H1 (cell line): ENCODE results near the gene HHAT. TPM values are rescaled to one million over a fixed set of nuclear protein-coding genes. Genes with fewer than 3 reads are reported as not detected.

ENCODE experiments used
- CTCF ChIA-PET: fragments of 300-600 bp; sonication (Branson Sonifier 250); formaldehyde crosslinking; loops from one replicate; lab custom pipeline; 2021; ENCODE audit not compliant: partially characterized antibody; lab: Charles Lee
- POLR2A ChIA-PET: fragments of 300-600 bp; sonication (Branson Sonifier 250); formaldehyde crosslinking; loops from one replicate; lab custom pipeline; 2021; ENCODE audit warnings: inconsistent platforms; ENCODE audit not compliant: partially characterized antibody; lab: Charles Lee
- DNase-seq, 2 experiments: peaks; one replicate each; pipeline versions ENCODE4 v3.0.0 to v3.0.0-alpha.2; 2010 to 2022; ENCODE audit warnings: low spot score in 2 of 2, low read depth in 1 of 2, mixed read lengths in 1 of 2
- FAIRE-seq: peaks from 2 replicates; lab custom pipeline; 2011; peaks lifted over from hg19 to GRCh38; lab: Jason Lieb, UNC
- H2AFZ ChIP-seq: 2 replicates; pipeline ENCODE4 v1.8.1; 2012; ENCODE audit warnings: low read length, inconsistent platforms
- H2AK5ac ChIP-seq: 2 replicates; pipeline ENCODE4 v1.6.1; 2013; ENCODE audit warnings: low read depth, low read length
- H2BK120ac ChIP-seq: replicated peaks from 2 replicates; pipeline ENCODE3; 2013; ENCODE audit warnings: low read depth, low read length, inconsistent platforms
- H2BK12ac ChIP-seq: 2 replicates; pipeline ENCODE4 v1.6.1; 2013; ENCODE audit warnings: low read depth, low read length
- H2BK15ac ChIP-seq: 2 replicates; pipeline ENCODE4 v1.6.1; 2013; ENCODE audit warnings: low read length
- H2BK20ac ChIP-seq: 2 replicates; pipeline ENCODE4 v1.6.1; 2013; ENCODE audit warnings: low read length
- H2BK5ac ChIP-seq: 2 replicates; pipeline ENCODE4 v1.6.1; 2013; ENCODE audit warnings: low read depth, low read length
- H3K14ac ChIP-seq: 2 replicates; pipeline ENCODE4 v1.6.1; 2013; ENCODE audit warnings: inconsistent platforms; ENCODE audit not compliant: insufficient read length
- H3K18ac ChIP-seq: 2 replicates; pipeline ENCODE4 v1.6.1; 2013; ENCODE audit warnings: low read length; ENCODE audit errors: extremely low read depth
- H3K23ac ChIP-seq: 2 replicates; pipeline ENCODE4 v1.6.1; 2013; ENCODE audit warnings: inconsistent platforms; ENCODE audit not compliant: insufficient read length
- H3K23me2 ChIP-seq: 2 replicates; pipeline ENCODE4 v1.6.1; 2013; ENCODE audit warnings: low read depth, low read length
- H3K27ac ChIP-seq: 2 replicates; pipeline ENCODE4 v1.6.1; 2011; ENCODE audit warnings: low read depth, low read length, inconsistent platforms
- H3K27me3 ChIP-seq, 4 experiments: replicated peaks in 1 of 4; 1 replicate in 1 of 4; 2 replicates in 3 of 4; pipeline versions ENCODE4 v1.6.1 to v1.8.1; 2011 to 2013; ENCODE audit warnings: low read length in 3 of 4, mild to moderate bottlenecking in 3 of 4, inconsistent platforms in 2 of 4, mixed read lengths in 2 of 4, moderate library complexity in 1 of 4; ENCODE audit not compliant: control insufficient read depth in 3 of 4, insufficient read depth in 3 of 4; ENCODE audit errors: extremely low read depth in 1 of 4
- H3K36me3 ChIP-seq, 4 experiments: 2 replicates each; pipeline versions ENCODE4 v1.6.1 to v1.8.1; 2011 to 2013; ENCODE audit warnings: mild to moderate bottlenecking in 4 of 4, low read length in 3 of 4, moderate library complexity in 2 of 4, control low read depth in 1 of 4, inconsistent platforms in 1 of 4; ENCODE audit not compliant: insufficient read depth in 4 of 4, control insufficient read depth in 2 of 4
- H3K4ac ChIP-seq: replicated peaks from 2 replicates; pipeline ENCODE3; 2013; ENCODE audit warnings: low read length, low read depth, mixed read lengths, inconsistent platforms; ENCODE audit not compliant: insufficient read length
- H3K4me1 ChIP-seq, 4 experiments: replicated peaks in 1 of 4; 1 replicate in 1 of 4; 2 replicates in 3 of 4; pipeline versions ENCODE4 v1.6.1 to v1.8.1; 2011 to 2013; ENCODE audit warnings: low read length in 3 of 4, inconsistent platforms in 2 of 4, mixed read lengths in 1 of 4; ENCODE audit not compliant: insufficient read depth in 4 of 4, control insufficient read depth in 3 of 4
- H3K4me2 ChIP-seq, 2 experiments: 2 replicates each; pipeline versions ENCODE4 v1.6.1 to v1.8.1; 2011 to 2013; ENCODE audit warnings: low read depth in 2 of 2, low read length in 2 of 2, control low read depth in 1 of 2, inconsistent platforms in 1 of 2, mild to moderate bottlenecking in 1 of 2; ENCODE audit not compliant: insufficient read depth in 1 of 2
- H3K4me3 ChIP-seq, 4 experiments: fragments of 200-600, 300-600 bp in 1 of 4; sonication (generic), shearing (Covaris generic), sonication (Bioruptor Twin) in 1 of 4; 2 replicates each; pipeline versions ENCODE4 v1.5.1 to v1.8.1; 2011 to 2016; ENCODE audit warnings: low read length in 4 of 4, low read depth in 3 of 4, control low read depth in 2 of 4, inconsistent platforms in 2 of 4, mild to moderate bottlenecking in 2 of 4, mixed read lengths in 1 of 4, moderate library complexity in 1 of 4; ENCODE audit not compliant: insufficient read depth in 2 of 4; ENCODE audit errors: extremely low read depth in 1 of 4
- H3K56ac ChIP-seq: replicated peaks from 2 replicates; pipeline ENCODE3; 2013; ENCODE audit warnings: low read depth, mild to moderate bottlenecking, mixed read lengths, low read length, inconsistent platforms; ENCODE audit not compliant: insufficient read length
- H3K79me1 ChIP-seq: 2 replicates; pipeline ENCODE4 v1.6.1; 2013; ENCODE audit warnings: low read depth, low read length, control low read depth
- H3K79me2 ChIP-seq, 2 experiments: 2 replicates each; pipeline versions ENCODE4 v1.6.1 to v1.8.1; 2012 to 2013; ENCODE audit warnings: low read length in 2 of 2, mild to moderate bottlenecking in 2 of 2, inconsistent platforms in 1 of 2; ENCODE audit not compliant: insufficient read depth in 2 of 2, control insufficient read depth in 1 of 2
- H3K9ac ChIP-seq, 4 experiments: replicated peaks in 1 of 4; 1 replicate in 1 of 4; 2 replicates in 3 of 4; pipeline versions ENCODE4 v1.6.1 to v1.8.1; 2011 to 2013; ENCODE audit warnings: low read depth in 3 of 4, low read length in 3 of 4, control low read depth in 2 of 4, mild to moderate bottlenecking in 2 of 4, moderate library complexity in 2 of 4, inconsistent platforms in 1 of 4; ENCODE audit errors: extremely low read depth in 1 of 4
- H3K9me3 ChIP-seq, 2 experiments: 2 replicates each; pipeline versions ENCODE4 v1.6.1 to v1.8.1; 2012 to 2013; ENCODE audit warnings: mild to moderate bottlenecking in 2 of 2, moderate library complexity in 2 of 2, control low read depth in 1 of 2, inconsistent platforms in 1 of 2, low read depth in 1 of 2, low read length in 1 of 2, mixed read lengths in 1 of 2; ENCODE audit not compliant: insufficient read depth in 2 of 2
- H4K20me1 ChIP-seq, 2 experiments: replicated peaks in 1 of 2; 2 replicates each; pipeline versions ENCODE3 to v1.8.1; 2011 to 2013; ENCODE audit warnings: inconsistent platforms in 2 of 2, low read length in 2 of 2, mild to moderate bottlenecking in 1 of 2; ENCODE audit not compliant: insufficient read depth in 2 of 2, control insufficient read depth in 1 of 2
- H4K5ac ChIP-seq: 2 replicates; pipeline ENCODE4 v1.6.1; 2013; ENCODE audit warnings: low read length, low read depth, mixed read lengths, inconsistent platforms; ENCODE audit not compliant: insufficient read length
- H4K8ac ChIP-seq: 2 replicates; pipeline ENCODE4 v1.8.0; 2013; ENCODE audit warnings: mild to moderate bottlenecking, moderate library complexity, low read length, inconsistent platforms; ENCODE audit not compliant: insufficient read depth; ENCODE audit errors: extremely low read depth
- H4K91ac ChIP-seq: replicated peaks from 2 replicates; pipeline ENCODE3; 2013; ENCODE audit warnings: low read length, mixed read lengths, inconsistent platforms; ENCODE audit not compliant: insufficient read length
- BACH1 ChIP-seq: IDR thresholded peaks from 2 replicates; pipeline ENCODE4 v1.6.1; 2012; ENCODE audit warnings: low read length, improper control_type of control experiment
- CBX8 ChIP-seq: fragments of 300-800, 300-1000 bp; sonication (generic); IDR thresholded peaks from 2 replicates; pipeline ENCODE4 v1.7.1; 2016; ENCODE audit warnings: low read depth, low read length, borderline replicate concordance
- CREB1 ChIP-seq: IDR thresholded peaks from 2 replicates; pipeline ENCODE4 v1.6.1; 2012; ENCODE audit warnings: inconsistent platforms
- CTCF ChIP-seq, 3 experiments: IDR thresholded peaks; 1 replicate in 2 of 3; 2 replicates in 1 of 3; pipeline versions ENCODE4 v1.5.1 to v1.6.1; 2011; ENCODE audit warnings: low read length in 3 of 3, mild to moderate bottlenecking in 3 of 3, inconsistent platforms in 2 of 3, low read depth in 1 of 3, moderate library complexity in 1 of 3; ENCODE audit not compliant: insufficient read depth in 1 of 3; ENCODE audit errors: control extremely low read depth in 1 of 3
- EGR1 ChIP-seq: IDR thresholded peaks from 2 replicates; pipeline ENCODE4 v1.6.1; 2011; ENCODE audit warnings: low read depth, low read length, borderline replicate concordance
- GTF2F1 ChIP-seq: IDR thresholded peaks from 2 replicates; pipeline ENCODE4 v1.6.1; 2012; ENCODE audit warnings: low read depth, low read length, improper control_type of control experiment, borderline replicate concordance
- KDM4A ChIP-seq: IDR thresholded peaks from one replicate; pipeline ENCODE4 v1.7.1; 2012; ENCODE audit warnings: low read depth, mild to moderate bottlenecking, moderate library complexity, low read length, inconsistent platforms; ENCODE audit not compliant: severe bottlenecking
- NRF1 ChIP-seq: IDR thresholded peaks from 2 replicates; pipeline ENCODE4 v1.6.1; 2011; ENCODE audit warnings: mild to moderate bottlenecking, low read depth, low read length, improper control_type of control experiment
- POLR2A ChIP-seq, 2 experiments: IDR thresholded peaks; 1 replicate in 1 of 2; 2 replicates in 1 of 2; pipeline ENCODE4 v1.6.1; 2011; ENCODE audit warnings: low read depth in 2 of 2, low read length in 2 of 2, mild to moderate bottlenecking in 2 of 2; ENCODE audit errors: control extremely low read depth in 1 of 2
- SIN3A ChIP-seq, 2 experiments: IDR thresholded peaks in 1 of 2; conservative IDR thresholded peaks in 1 of 2; 2 replicates each; pipeline ENCODE4 v1.6.1; 2011 to 2012; ENCODE audit warnings: low read length in 2 of 2, improper control_type of control experiment in 1 of 2, low read depth in 1 of 2, mild to moderate bottlenecking in 1 of 2
- TEAD4 ChIP-seq: IDR thresholded peaks from 2 replicates; pipeline ENCODE4 v1.6.1; 2012; ENCODE audit warnings: low read depth, low read length, inconsistent platforms, mixed read lengths
- WGBS, 2 experiments: shearing (Covaris generic) in 1 of 2; methylation state at CpG; one replicate each; pipeline versions ENCODE4 v1.1.6 to v1.1.7; 2013 to 2015; ENCODE audit warnings: low lambda C conversion rate in 2 of 2, mixed read lengths in 2 of 2, inconsistent platforms in 1 of 2, low coverage in 1 of 2, missing lambda C conversion rate in 1 of 2; ENCODE audit not compliant: insufficient replicate concordance in 2 of 2, insufficient coverage in 1 of 2, insufficient read length in 1 of 2; ENCODE audit errors: extremely low coverage in 1 of 2, missing lambda C conversion rate in 1 of 2; 5-methylcytosine and 5-hydroxymethylcytosine counted together
- polyA plus RNA-seq, 7 experiments: library from polyadenylated mRNA; depleted of rRNA in 3 of 7; stranded (reverse) in 5 of 7; unstranded in 2 of 7; fragments of >200 nt in 5 of 7; fragments of 200-250 nt in 2 of 7; gene quantifications; 1 replicate in 5 of 7; 2 replicates in 1 of 7; 4 replicates in 1 of 7; pipeline versions ENCODE4 v1.2.1 to v1.2.3, GENCODE V29; 2011 to 2013; ENCODE audit warnings: missing spikeins in 2 of 7, mixed read lengths in 2 of 7
- total RNA-seq: library from RNA; stranded (reverse); fragmentation: NEBNext Ultra II Directional; extraction: Animal tissue kit (Norgen Biotek cat#: 25700); gene quantifications from 2 replicates; pipeline ENCODE4 v1.2.1, GENCODE V29; 2021
- TF ChIP-seq, protein P1 (sequence below): IDR thresholded peaks from 2 replicates; pipeline ENCODE4 v1.6.1; 2011; ENCODE audit warnings: low read length, improper control_type of control experiment

The HHAT gene
- total and polyA plus RNA-seq, 2 of the 8 experiments (the other 6 are each of a cell fraction or from before 2014, with no cell fraction given), result 0.15 to 0.51 TPM

DNA sequence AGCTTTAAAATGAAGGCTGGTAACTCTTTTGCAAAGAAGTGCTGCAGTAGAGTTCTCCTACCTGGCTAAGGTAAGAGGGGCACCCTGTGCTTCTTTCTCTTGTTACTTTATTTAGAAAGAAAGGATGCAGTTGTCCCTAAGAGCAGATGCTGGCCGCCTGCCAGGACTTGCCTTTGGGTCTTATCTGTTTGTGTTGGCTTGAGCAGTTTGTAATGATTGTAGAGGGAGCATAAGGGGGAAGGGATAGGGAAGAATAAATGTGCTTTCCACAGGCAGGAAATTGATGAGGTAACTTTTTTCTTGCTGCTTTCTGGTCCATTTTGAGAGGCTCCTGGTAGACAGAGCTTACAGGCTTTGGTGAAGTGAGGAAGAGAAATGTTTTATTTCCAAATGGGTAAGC lies 229.6 kb downstream of the HHAT start:
- Histone ChIP-seq H3K27me3 (no peaks in the 10 kb centered on the region), H3K4me2 (no peak overlapping the region), H3K14ac (no peak overlapping the region), H3K18ac (no peak overlapping the region), H3K4me1 (no peaks in the 10 kb centered on the region), H3K9me3 (no peaks in the 10 kb centered on the region), H3K4ac (no peak overlapping the region), H3K36me3 (no peaks in the 10 kb centered on the region), H2BK20ac (no peak overlapping the region), H3K79me1 (no peaks in the 10 kb centered on the region), H2AFZ (no peak overlapping the region), H4K5ac (no peak overlapping the region), H2BK15ac (no peak overlapping the region), H2BK5ac (no peak overlapping the region), H3K79me2 (no peaks in the 10 kb centered on the region), H2AK5ac (no peak overlapping the region), H2BK12ac (no peak overlapping the region), H3K23ac (no peak overlapping the region), H4K91ac (no peak overlapping the region), H3K23me2 (no peaks in the 10 kb centered on the region), H3K4me3 (no peak overlapping the region), H4K20me1 (no peaks in the 10 kb centered on the region), H2BK120ac (no peak overlapping the region), H4K8ac (no peak overlapping the region), H3K27ac (no peak overlapping the region), H3K56ac (no peak overlapping the region), H3K9ac (no peak overlapping the region)
- 79% methylated on average over 1 of the region's 1 CpG; no CpG with 5 or more reads in 1 of the 2 experiments for WGBS, 2 experiments
- DNase-seq (no peak), FAIRE-seq (no peak)
- ChIA-PET CTCF (interaction anchor here (0.6 kb wide), 1 partner anchor 918 kb away, joined by 3 read pairs; no protein-coding TSS in a partner anchor), POLR2A (no interaction called here)
- no peak for TF ChIP-seq TEAD4
- no peak for TF ChIP-seq CTCF (IDR thresholded peaks at IDR 0.05; ENCODE audit: control extremely low read depth in 1 of 3, insufficient read depth in 1 of 3, low read depth in 1 of 3, low read length in 3 of 3)
- no peak for TF ChIP-seq CBX8
- no peak for TF ChIP-seq SIN3A (conservative IDR thresholded peaks at IDR 0.05 in 1 of 2, IDR thresholded peaks at IDR 0.05 in 1 of 2; ENCODE audit: low read depth in 1 of 2, low read length in 2 of 2)
- TF ChIP-seq NRF1, result no peak
- TF ChIP-seq KDM4A, result no peak
- TF ChIP-seq EGR1, result no peak
- TF ChIP-seq, protein P1, sequence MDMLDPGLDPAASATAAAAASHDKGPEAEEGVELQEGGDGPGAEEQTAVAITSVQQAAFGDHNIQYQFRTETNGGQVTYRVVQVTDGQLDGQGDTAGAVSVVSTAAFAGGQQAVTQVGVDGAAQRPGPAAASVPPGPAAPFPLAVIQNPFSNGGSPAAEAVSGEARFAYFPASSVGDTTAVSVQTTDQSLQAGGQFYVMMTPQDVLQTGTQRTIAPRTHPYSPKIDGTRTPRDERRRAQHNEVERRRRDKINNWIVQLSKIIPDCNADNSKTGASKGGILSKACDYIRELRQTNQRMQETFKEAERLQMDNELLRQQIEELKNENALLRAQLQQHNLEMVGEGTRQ, result no peak
- TF ChIP-seq GTF2F1, result no peak
- TF ChIP-seq BACH1, result no peak
- TF ChIP-seq POLR2A (IDR thresholded peaks at IDR 0.05; ENCODE audit: control extremely low read depth in 1 of 2, low read depth in 2 of 2, low read length in 2 of 2), result no peak
- no peak for TF ChIP-seq CREB1
